ENCODE measurements around the gene MAP2K5.

Gene MAP2K5

DNA sequence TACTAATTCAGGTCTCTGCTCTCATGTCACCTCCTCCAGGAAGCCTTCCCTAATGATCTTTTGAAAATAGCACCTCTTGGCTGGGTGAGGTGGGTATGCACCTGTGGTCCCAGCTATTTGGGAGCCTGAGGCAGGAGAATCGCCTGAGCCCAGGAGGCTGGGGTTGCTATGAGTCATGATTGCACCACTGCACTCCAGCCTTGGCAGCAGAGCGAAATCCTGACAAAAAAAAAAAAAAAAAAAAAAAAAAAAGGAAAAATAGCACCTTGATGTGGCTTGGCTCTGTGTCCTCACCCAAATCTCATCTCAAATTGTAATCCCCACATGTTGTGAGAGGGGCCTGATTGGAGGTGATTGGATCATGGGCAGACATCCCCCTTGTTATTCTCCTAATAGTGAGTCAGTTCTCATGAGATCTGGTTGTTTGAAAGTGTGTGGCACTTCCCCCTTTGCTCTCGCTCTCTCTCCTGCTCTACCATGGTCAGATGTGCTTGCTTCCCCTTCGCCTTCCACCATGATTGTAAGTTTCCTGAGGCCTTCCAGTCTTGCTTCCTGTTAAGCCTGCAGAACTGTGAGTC is 308.6 kb downstream of the MAP2K5 start:
- CTCF ChIA-PET = interaction anchor here (1.3 kb wide), 1 partner anchor 12 kb away, joined by 4 read pairs; no protein-coding TSS in a partner anchor
- TF ChIP-seq ZNF2 (tag by site-specific recombination; IDR thresholded peaks at IDR 0.05) (no peak), MEIS1 (CRISPR knock-in tag; IDR thresholded peaks at IDR 0.05; ENCODE audit: borderline replicate concordance) (no peak), ZNF248 (tag by site-specific recombination; IDR thresholded peaks at IDR 0.05) (no peak), ZNF146 (tag by site-specific recombination; IDR thresholded peaks at IDR 0.05) (no peak), ZNF843 (tag by site-specific recombination; IDR thresholded peaks at IDR 0.05) (no peak), ZNF660 (tag by site-specific recombination; IDR thresholded peaks at IDR 0.05) (no peak), ZNF133 (tag by site-specific recombination; IDR thresholded peaks at IDR 0.05) (no peak), PRDM1 (tag by site-specific recombination; IDR thresholded peaks at IDR 0.05) (peak; percentile 70), ZNF544 (tag by site-specific recombination; IDR thresholded peaks at IDR 0.05) (no peak), ZNF426 (tag by site-specific recombination; IDR thresholded peaks at IDR 0.05) (no peak), ZNF664 (tag by site-specific recombination; IDR thresholded peaks at IDR 0.05) (no peak), ZNF629 (tag by site-specific recombination; IDR thresholded peaks at IDR 0.05) (no peak), ZNF707 (tag by site-specific recombination; IDR thresholded peaks at IDR 0.05) (no peak), GLIS2 (tag by site-specific recombination; IDR thresholded peaks at IDR 0.05) (no peak), ZNF335 (tag by site-specific recombination; conservative IDR thresholded peaks at IDR 0.05) (peak; percentile 43; the same call in 1 of the 2 replicates), ZNF501 (tag by site-specific recombination; IDR thresholded peaks at IDR 0.05) (no peak), ZNF558 (tag by site-specific recombination; IDR thresholded peaks at IDR 0.05) (peak; percentile 34; the same call in 1 of the 2 replicates), ZNF600 (tag by site-specific recombination; IDR thresholded peaks at IDR 0.05) (0 out of 2 replicates have a peak, but pooled peaks have one; percentile 41), ZNF777 (tag by site-specific recombination; IDR thresholded peaks at IDR 0.05; ENCODE audit: borderline replicate concordance) (no peak), ZNF830 (tag by site-specific recombination; IDR thresholded peaks at IDR 0.05; ENCODE audit: low read depth) (no peak), KLF16 (tag by site-specific recombination; IDR thresholded peaks at IDR 0.05) (no peak), ZBTB17 (tag by site-specific recombination; IDR thresholded peaks at IDR 0.05) (peak; percentile 56), KLF1 (tag by site-specific recombination; IDR thresholded peaks at IDR 0.05) (no peak), MYNN (tag by site-specific recombination; IDR thresholded peaks at IDR 0.05; ENCODE audit: borderline replicate concordance) (no peak)
- TF ChIP-seq, protein P1, sequence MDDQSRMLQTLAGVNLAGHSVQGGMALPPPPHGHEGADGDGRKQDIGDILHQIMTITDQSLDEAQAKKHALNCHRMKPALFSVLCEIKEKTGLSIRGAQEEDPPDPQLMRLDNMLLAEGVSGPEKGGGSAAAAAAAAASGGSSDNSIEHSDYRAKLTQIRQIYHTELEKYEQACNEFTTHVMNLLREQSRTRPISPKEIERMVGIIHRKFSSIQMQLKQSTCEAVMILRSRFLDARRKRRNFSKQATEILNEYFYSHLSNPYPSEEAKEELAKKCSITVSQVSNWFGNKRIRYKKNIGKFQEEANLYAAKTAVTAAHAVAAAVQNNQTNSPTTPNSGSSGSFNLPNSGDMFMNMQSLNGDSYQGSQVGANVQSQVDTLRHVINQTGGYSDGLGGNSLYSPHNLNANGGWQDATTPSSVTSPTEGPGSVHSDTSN (CRISPR knock-in tag; IDR thresholded peaks at IDR 0.05) = no peak
- TF ChIP-seq, protein P2, sequence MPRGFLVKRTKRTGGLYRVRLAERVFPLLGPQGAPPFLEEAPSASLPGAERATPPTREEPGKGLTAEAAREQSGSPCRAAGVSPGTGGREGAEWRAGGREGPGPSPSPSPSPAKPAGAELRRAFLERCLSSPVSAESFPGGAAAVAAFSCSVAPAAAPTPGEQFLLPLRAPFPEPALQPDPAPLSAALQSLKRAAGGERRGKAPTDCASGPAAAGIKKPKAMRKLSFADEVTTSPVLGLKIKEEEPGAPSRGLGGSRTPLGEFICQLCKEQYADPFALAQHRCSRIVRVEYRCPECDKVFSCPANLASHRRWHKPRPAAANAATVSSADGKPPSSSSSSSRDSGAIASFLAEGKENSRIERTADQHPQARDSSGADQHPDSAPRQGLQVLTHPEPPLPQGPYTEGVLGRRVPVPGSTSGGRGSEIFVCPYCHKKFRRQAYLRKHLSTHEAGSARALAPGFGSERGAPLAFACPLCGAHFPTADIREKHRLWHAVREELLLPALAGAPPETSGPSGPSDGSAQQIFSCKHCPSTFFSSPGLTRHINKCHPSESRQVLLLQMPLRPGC (tag by site-specific recombination; IDR thresholded peaks at IDR 0.05) = no peak
- TF ChIP-seq, protein P3, sequence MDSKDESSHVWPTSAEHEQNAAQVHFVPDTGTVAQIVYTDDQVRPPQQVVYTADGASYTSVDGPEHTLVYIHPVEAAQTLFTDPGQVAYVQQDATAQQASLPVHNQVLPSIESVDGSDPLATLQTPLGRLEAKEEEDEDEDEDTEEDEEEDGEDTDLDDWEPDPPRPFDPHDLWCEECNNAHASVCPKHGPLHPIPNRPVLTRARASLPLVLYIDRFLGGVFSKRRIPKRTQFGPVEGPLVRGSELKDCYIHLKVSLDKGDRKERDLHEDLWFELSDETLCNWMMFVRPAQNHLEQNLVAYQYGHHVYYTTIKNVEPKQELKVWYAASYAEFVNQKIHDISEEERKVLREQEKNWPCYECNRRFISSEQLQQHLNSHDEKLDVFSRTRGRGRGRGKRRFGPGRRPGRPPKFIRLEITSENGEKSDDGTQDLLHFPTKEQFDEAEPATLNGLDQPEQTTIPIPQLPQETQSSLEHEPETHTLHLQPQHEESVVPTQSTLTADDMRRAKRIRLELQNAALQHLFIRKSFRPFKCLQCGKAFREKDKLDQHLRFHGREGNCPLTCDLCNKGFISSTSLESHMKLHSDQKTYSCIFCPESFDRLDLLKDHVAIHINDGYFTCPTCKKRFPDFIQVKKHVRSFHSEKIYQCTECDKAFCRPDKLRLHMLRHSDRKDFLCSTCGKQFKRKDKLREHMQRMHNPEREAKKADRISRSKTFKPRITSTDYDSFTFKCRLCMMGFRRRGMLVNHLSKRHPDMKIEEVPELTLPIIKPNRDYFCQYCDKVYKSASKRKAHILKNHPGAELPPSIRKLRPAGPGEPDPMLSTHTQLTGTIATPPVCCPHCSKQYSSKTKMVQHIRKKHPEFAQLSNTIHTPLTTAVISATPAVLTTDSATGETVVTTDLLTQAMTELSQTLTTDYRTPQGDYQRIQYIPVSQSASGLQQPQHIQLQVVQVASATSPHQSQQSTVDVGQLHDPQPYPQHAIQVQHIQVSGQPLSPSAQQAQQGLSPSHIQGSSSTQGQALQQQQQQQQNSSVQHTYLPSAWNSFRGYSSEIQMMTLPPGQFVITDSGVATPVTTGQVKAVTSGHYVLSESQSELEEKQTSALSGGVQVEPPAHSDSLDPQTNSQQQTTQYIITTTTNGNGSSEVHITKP (tag by site-specific recombination; IDR thresholded peaks at IDR 0.05) = 0 out of 2 replicates have a peak, but pooled peaks have one; percentile 29
- TF ChIP-seq, protein P4, sequence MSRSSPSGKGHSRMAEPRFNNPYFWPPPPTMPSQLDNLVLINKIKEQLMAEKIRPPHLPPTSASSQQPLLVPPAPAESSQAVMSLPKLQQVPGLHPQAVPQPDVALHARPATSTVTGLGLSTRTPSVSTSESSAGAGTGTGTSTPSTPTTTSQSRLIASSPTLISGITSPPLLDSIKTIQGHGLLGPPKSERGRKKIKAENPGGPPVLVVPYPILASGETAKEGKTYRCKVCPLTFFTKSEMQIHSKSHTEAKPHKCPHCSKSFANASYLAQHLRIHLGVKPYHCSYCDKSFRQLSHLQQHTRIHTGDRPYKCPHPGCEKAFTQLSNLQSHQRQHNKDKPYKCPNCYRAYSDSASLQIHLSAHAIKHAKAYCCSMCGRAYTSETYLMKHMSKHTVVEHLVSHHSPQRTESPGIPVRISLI (tag by site-specific recombination; IDR thresholded peaks at IDR 0.05) = peak; percentile 96
- no peak overlapping the region for H3K4me3 ChIP-seq (ENCODE audit: low read depth, low read length)
- POLR2A ChIA-PET = interaction anchor here (0.6 kb wide), 2 partner anchors 27 to 894 kb away, joined by 4 read pairs; no protein-coding TSS in a partner anchor
- H3K9me3 ChIP-seq (ENCODE audit: control insufficient read depth, insufficient read depth, low read depth, low read length) = no peaks in the 10 kb centered on the region; the same call in 1 of the 2 replicates
- no peaks in the 10 kb centered on the region for H3K4me1 ChIP-seq (ENCODE audit: control insufficient read depth, insufficient read depth, low read length)
- no peaks in the 10 kb centered on the region for H3K36me3 ChIP-seq (ENCODE audit: control insufficient read depth in 2 of 2, insufficient read depth in 1 of 2, low read length in 2 of 2)
- no peak overlapping the region for H3K27ac ChIP-seq (ENCODE audit: extremely low read depth, low read depth, low read length)
